Body of pancreas (tissue), 4 donors: Measurements from ENCODE around the gene CNTN2.

Source experiments
- CTCF ChIP-seq, 7 experiments: fragments of 450-650 bp in 4 of 7; fragments of 200-600 bp in 3 of 7; sonication (generic) in 3 of 7; IDR thresholded peaks; one replicate each; pipeline ENCODE4 v1.5.1; 2016 to 2019; ENCODE audit warnings: antibody characterized with exemption in 7 of 7
- POLR2A ChIP-seq, 3 donors: fragments of 450-650 bp; IDR thresholded peaks; one replicate each; pipeline ENCODE4 v1.6.1; 2016; ENCODE audit warnings: antibody characterized with exemption in 3 of 3, mild to moderate bottlenecking in 2 of 3

GRCh38 chr1:205060746-205061145, 17.7 kb downstream of the CNTN2 start:
- TF ChIP-seq CTCF (IDR thresholded peaks at IDR 0.05) (no peak), POLR2A (IDR thresholded peaks at IDR 0.05) (no peak)
